ENCODE data around the gene RET.

Gene RET

DNA sequence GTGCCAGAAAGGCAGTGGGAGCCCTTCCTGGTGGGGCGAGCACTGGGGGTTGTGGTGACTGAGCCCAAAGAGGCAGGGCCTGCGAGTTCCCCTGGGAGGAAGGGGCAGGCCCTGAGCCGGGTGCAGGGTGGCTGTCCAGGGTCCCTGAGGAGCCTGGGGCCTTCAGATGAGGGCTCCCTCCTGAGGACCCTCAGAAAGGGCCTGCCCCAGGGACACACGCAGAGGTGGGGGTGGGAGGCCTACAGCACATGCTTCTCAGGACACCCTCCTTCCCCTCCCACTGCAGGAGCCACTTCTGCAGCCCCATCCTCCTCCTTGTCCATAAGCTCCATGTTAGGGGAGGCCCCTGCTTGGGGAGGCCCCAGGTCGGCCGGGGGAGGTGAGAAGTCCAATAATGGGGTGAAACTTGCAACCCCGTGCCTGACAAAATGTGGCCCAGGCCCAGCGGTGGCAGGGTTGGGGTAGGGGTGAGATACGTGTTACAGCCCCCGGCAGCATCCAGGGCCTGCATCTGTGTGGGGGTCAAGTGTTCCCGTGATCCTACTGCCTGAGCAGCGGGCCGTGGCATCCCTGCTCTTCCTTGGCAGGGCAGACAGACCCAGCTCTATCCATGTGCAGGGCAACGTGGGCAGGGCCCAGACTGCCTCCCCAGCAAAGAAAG is 31.8 kb upstream of the RET start:
- DNase-seq: no peak

GRCh38 chr10:43045631-43046287 is 31.1 kb upstream of the RET start:
- DNase-seq: no peak

- no peak for DNase-seq
Measured at GRCh38 chr10:43046288-43046991, 30.4 kb upstream of the RET start.

- DNase-seq: no peak
Measured at GRCh38 chr10:43047288-43047970, 29.4 kb upstream of the RET start.

- DNase-seq: no peak
Measured at GRCh38 chr10:43048301-43049051, 28.4 kb upstream of the RET start.

DNA sequence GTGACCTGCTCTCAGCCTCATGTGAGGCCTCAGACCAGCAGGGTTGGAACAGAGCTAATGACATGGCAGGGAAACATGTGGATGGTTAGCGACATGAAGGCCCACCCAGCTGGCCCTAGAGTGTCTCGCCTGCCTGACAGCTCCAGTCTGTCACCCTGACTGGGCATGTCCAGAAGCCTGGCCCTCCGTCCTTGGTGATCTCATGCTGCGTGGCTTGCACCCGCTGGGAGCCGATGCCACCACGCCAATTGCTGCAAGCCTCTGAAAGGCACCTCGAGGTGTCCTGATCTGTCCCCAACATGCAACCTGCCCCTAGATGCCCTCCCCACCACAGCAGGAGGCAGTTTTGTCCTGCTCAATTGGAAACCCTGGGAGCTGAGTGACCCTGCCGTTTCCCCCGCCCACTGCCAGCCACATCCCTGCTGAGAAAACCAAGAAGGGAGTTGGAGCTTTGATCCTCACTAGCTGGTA is 27.8 kb upstream of the RET start:
- DNase-seq: no peak

GRCh38 chr10:43050011-43050410 is 26.9 kb upstream of the RET start:
- no peak for DNase-seq

DNA sequence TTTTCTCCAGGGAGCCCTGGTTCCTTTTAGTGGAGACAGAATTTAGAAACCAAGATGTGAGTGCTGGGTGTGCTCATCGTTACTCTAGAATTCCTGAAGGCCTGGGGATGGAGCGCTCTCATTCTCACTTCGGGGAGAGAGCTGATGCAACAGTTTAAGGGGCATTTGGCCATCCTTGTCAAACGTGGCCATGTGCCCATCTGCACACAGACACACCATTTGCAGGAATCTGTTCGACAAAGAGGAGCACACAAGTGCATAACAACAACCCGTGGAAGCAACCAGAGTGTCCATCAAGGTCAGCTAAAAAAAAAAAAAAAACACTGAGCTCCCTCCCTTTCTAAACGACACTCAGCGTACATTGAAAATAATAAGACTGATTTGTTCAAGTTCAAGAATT is 23.0 kb upstream of the RET start:
- no peak for DNase-seq

GRCh38 chr10:43054593-43054992 is 22.3 kb upstream of the RET start:
- no peak for DNase-seq

DNA sequence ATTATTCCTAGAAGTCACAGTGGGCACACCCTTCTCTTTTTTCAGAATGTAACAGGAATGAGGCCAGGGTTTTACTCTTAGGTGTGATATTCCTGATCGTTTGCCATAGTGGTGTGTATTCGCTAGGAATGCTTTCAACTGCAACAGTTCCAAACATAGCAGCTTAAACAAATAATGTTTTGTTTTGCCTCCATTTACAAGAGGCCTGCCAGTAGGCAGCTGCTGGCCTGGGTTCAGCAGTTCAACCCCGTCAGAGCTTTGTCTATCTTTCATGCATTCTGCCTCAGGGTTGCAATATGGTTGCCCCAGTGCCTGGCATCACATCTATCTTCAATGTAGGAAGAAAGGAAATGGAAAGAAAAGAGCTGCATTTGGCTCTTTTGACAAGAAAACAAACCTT is 21.7 kb upstream of the RET start:
- DNase-seq: no peak

DNA sequence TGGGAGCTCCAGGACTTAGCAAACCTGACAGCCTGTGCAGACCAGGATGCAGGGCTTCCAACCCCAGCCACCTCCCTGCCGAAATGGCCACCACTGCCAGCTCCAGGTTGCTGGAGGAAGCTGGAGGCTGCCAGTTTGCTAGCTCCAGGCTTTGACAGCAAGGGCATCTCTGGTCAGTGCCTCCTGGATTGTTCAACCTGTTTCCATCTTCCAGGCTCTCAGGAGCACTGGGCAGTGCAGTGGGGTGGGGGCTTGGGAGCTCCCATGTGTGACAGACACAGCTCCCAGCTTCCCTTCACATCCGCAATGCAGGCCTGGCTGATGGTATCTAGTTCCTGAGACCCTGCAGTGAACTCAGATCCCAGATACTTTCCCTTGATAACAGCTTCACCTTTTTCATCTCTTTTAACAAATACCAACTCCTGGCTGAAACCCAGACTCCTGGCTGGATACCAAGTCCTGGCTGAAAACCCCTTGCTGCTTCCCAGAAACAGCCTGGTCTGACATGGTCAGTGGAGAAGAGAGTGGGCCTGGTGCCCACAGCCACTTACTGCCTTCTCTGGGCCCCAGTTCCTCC is 20.8 kb upstream of the RET start:
- no peak for DNase-seq

DNA sequence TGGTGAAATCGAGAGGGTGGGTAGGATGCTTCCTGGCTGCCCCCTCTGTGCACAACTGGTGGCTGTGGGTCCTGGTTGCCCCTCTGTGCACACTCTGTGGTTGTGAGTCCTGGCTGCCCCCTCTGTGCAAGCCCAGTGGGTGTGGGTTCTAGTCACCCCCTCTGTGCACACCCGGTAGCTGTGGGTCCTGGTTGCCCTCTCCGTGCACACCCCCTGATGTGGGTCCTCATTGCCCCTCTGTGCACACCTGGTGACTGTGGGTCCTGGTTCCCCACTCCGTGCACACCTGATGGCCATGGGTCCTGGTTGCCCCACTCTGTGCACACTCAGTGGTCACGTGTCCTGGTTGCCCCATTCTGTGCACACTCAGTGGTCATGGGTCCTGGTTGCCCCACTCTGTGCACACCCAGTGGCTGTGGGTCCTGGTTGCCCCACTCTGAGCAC is 20.3 kb upstream of the RET start:
- DNase-seq: no peak

- no peak for DNase-seq
Measured at GRCh38 chr10:43057231-43057711, 19.6 kb upstream of the RET start.

DNA sequence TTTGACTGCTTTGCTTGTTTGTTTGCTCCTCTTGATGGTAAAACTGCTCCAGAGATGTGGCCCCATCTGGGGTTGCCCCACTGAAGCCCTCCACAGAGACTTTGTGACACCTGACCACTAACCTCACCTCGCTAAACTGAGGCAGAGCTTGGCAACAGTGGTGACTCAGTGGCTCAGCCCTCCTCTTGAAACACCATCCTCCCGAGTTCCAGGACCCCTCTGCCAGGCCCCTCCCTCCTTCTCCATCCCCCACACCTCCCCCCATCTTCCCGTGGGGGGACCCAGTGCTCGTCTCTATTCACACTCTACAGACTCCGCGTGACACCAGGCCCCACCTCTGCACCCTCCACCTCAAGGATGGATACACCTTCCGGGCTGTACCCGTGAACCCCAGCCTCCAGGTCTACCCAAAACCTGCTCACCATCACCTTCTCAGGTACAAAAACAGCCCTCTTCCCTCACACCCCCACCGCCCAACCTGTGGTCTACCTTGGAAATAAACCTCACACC is 19.0 kb upstream of the RET start:
- DNase-seq: no peak

- no peak for DNase-seq
Measured at GRCh38 chr10:43058716-43059335, 18.0 kb upstream of the RET start.

GRCh38 chr10:43059336-43059720 is 17.5 kb upstream of the RET start:
- no peak for DNase-seq

- DNase-seq: no peak
Measured at GRCh38 chr10:43059828-43060227, 17.0 kb upstream of the RET start.

GRCh38 chr10:43060291-43060690 is 16.6 kb upstream of the RET start:
- no peak for DNase-seq

- DNase-seq: no peak
Measured at GRCh38 chr10:43061331-43061730, 15.5 kb upstream of the RET start.

DNA sequence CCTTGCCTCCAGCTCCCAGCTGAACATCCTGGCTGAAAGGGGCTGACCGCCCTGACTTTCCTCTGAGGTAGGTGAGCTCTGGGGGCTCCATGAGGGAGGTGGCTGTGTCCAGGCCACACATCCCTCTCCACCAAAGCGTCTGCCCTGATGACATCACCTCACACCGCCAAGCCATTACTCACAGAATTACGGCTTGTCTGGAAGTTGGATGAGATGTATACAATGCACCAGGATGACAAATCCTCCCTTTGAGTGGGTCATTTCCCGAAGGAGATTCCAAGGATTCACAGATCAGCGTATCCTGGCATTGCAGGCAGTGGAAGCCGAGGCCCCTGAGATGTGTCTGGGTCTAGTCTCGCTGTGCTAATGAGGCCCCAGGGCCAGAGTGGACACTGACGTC is 15.1 kb upstream of the RET start:
- no peak for DNase-seq

- no peak for DNase-seq
Measured at GRCh38 chr10:43062402-43063160, 14.3 kb upstream of the RET start.

Measured in activated CD8-positive, alpha-beta memory T cell treated with anti-CD3 and anti-CD28 coated beads, Interleukin-2, amount 50 U/mL, for 48 hours (primary cell).